B cell (primary cell): ENCODE results near the gene ETNPPL. TPM values are rescaled to one million over a fixed set of nuclear protein-coding genes. Genes with fewer than 3 reads are reported as not detected.

Experiments used
- ATAC-seq: fragments of 200-7000 bp; cut with Tn5 transposase; one replicate; pipeline ENCODE4 v1.10.0; 2021; ENCODE audit warnings: low read depth, mild to moderate bottlenecking, moderate number of reproducible peaks, moderate library complexity
- CTCF ChIA-PET: fragments of 350-600 bp; sonication (Branson Sonifier 250); formaldehyde crosslinking; loops from one replicate; lab custom pipeline; 2021; ENCODE audit warnings: antibody characterized with exemption, inconsistent platforms; lab: Charles Lee
- POLR2A ChIA-PET: fragments of 350-600 bp; sonication (Branson Sonifier 250); formaldehyde crosslinking; loops from one replicate; lab custom pipeline; 2021; ENCODE audit warnings: antibody characterized with exemption; lab: Charles Lee
- DNase-seq: peaks from one replicate; pipeline ENCODE4 v3.0.0; 2013
- H2AFZ ChIP-seq: 2 replicates; pipeline ENCODE4 v1.6.1; 2012; ENCODE audit warnings: mild to moderate bottlenecking, low read depth, low read length; ENCODE audit not compliant: insufficient read depth, poor library complexity, severe bottlenecking
- H3K27ac ChIP-seq, 2 donors: 1 replicate in 1 of 2; 2 replicates in 1 of 2; pipeline ENCODE4 v1.5.1; 2012 to 2013; ENCODE audit warnings: low read length in 2 of 2, mild to moderate bottlenecking in 2 of 2, moderate library complexity in 1 of 2
- H3K27me3 ChIP-seq, 4 experiments: fragments of 200-600 bp in 1 of 4; sonication (generic) in 1 of 4; replicated peaks in 1 of 4; 1 replicate in 2 of 4; 2 replicates in 2 of 4; pipeline versions ENCODE4 v1.6.1 to v1.7.0; 2013 to 2016; ENCODE audit warnings: low read length in 3 of 4, mild to moderate bottlenecking in 2 of 4, mixed read lengths in 1 of 4, moderate library complexity in 1 of 4; ENCODE audit not compliant: insufficient read depth in 4 of 4, control insufficient read depth in 3 of 4; ENCODE audit errors: control extremely low read depth in 1 of 4
- H3K36me3 ChIP-seq, 2 experiments: replicated peaks in 1 of 2; 1 replicate in 1 of 2; 2 replicates in 1 of 2; pipeline versions ENCODE4 v1.6.1 to v1.7.1; 2013; ENCODE audit warnings: low read length in 1 of 2; ENCODE audit not compliant: insufficient read depth in 2 of 2, control insufficient read depth in 1 of 2; ENCODE audit errors: control extremely low read depth in 1 of 2, extremely low read depth in 1 of 2
- H3K4me1 ChIP-seq, 2 donors: fragments of 200-600 bp in 1 of 2; sonication (generic) in 1 of 2; 1 replicate in 1 of 2; 2 replicates in 1 of 2; pipeline versions ENCODE4 v1.5.1 to v1.6.1; 2013 to 2017; ENCODE audit warnings: low read length in 2 of 2; ENCODE audit not compliant: control insufficient read depth in 2 of 2, insufficient read depth in 2 of 2
- H3K4me2 ChIP-seq: replicated peaks from 2 replicates; pipeline ENCODE3; 2012; ENCODE audit warnings: mild to moderate bottlenecking, low read depth, low read length; ENCODE audit not compliant: poor library complexity, severe bottlenecking
- H3K4me3 ChIP-seq, 5 experiments: fragments of 200-600 bp in 1 of 5; sonication (generic) in 1 of 5; 1 replicate in 3 of 5; 2 replicates in 2 of 5; pipeline versions ENCODE4 v1.5.1 to v1.7.0; 2011 to 2016; ENCODE audit warnings: low read length in 4 of 5, mild to moderate bottlenecking in 4 of 5, low read depth in 2 of 5, control low read depth in 1 of 5, moderate library complexity in 1 of 5; ENCODE audit not compliant: insufficient read depth in 1 of 5; ENCODE audit errors: control extremely low read depth in 1 of 5, extremely low read depth in 1 of 5
- H3K79me2 ChIP-seq: fragments of 200-600 bp; sonication (generic); one replicate; pipeline ENCODE4 v1.6.0; 2016; ENCODE audit warnings: low read length; ENCODE audit not compliant: control insufficient read depth, insufficient read depth
- H3K9ac ChIP-seq: fragments of 200-600 bp; sonication (generic); 2 replicates; pipeline ENCODE4 v1.6.1; 2017; ENCODE audit warnings: mild to moderate bottlenecking, low read length, moderate library complexity
- H3K9me3 ChIP-seq, 3 donors: one replicate each; pipeline versions ENCODE4 v1.6.1 to v1.7.1; 2013; ENCODE audit warnings: low read length in 2 of 3; ENCODE audit not compliant: control insufficient read depth in 2 of 3, insufficient read depth in 1 of 3; ENCODE audit errors: control extremely low read depth in 1 of 3
- H4K20me1 ChIP-seq: 2 replicates; pipeline ENCODE4 v1.6.0; 2012; ENCODE audit warnings: mild to moderate bottlenecking, low read length; ENCODE audit not compliant: insufficient read depth, control insufficient read depth, poor library complexity, severe bottlenecking
- H3K27ac Mint-ChIP-seq: one replicate; pipeline ENCODE4 v1.8.0; 2021; ENCODE audit warnings: mixed read lengths
- H3K27me3 Mint-ChIP-seq: one replicate; pipeline ENCODE4 v1.8.0; 2021; ENCODE audit warnings: mixed read lengths
- H3K4me1 Mint-ChIP-seq: one replicate; pipeline ENCODE4 v1.8.0; 2021; ENCODE audit warnings: mixed read lengths
- H3K4me3 Mint-ChIP-seq: one replicate; pipeline ENCODE4 v1.8.0; 2021; ENCODE audit warnings: mixed read lengths
- H3K9me3 Mint-ChIP-seq: one replicate; pipeline ENCODE4 v1.8.0; 2022; ENCODE audit warnings: mixed read lengths; ENCODE audit not compliant: insufficient read depth
- EZH2 ChIP-seq: IDR thresholded peaks from 2 replicates; pipeline ENCODE4 v1.6.1; 2012; ENCODE audit warnings: borderline replicate concordance, low read depth, mild to moderate bottlenecking, moderate library complexity, low read length; ENCODE audit not compliant: insufficient read depth, poor library complexity, severe bottlenecking
- WGBS: methylation state at CpG from one replicate; pipeline ENCODE4 v1.1.5; 2013; ENCODE audit warnings: missing lambda C conversion rate; ENCODE audit not compliant: insufficient coverage; 5-methylcytosine and 5-hydroxymethylcytosine counted together
- intact Hi-C: fragments of 100-400 bp; cut with micrococcal nuclease; formaldehyde crosslinking; loops from one replicate; pipeline ENCODE4 v1.10.0; 2022
- polyA plus RNA-seq: library from polyadenylated mRNA; depleted of rRNA; stranded (reverse); fragments of >200 nt; gene quantifications from 2 replicates; pipeline ENCODE4 v1.2.3, GENCODE V29; 2012
- total RNA-seq, 2 donors: library from RNA; stranded (reverse); fragments of 120-200 nt in 1 of 2; gene quantifications; 1 replicate in 1 of 2; 2 replicates in 1 of 2; pipeline versions ENCODE4 v1.2.3 to v1.2.4, GENCODE V29; 2013 to 2022
- TF ChIP-seq, protein P1 (sequence below): fragments of 200-600 bp; IDR thresholded peaks from one replicate; pipeline ENCODE4 v1.8.0; 2022; ENCODE audit warnings: antibody characterized with exemption, mild to moderate bottlenecking

The ETNPPL gene
- total and polyA plus RNA-seq, 2 donors (not counting 1 experiment from before 2014, with no cell fraction given): not detected

DNA sequence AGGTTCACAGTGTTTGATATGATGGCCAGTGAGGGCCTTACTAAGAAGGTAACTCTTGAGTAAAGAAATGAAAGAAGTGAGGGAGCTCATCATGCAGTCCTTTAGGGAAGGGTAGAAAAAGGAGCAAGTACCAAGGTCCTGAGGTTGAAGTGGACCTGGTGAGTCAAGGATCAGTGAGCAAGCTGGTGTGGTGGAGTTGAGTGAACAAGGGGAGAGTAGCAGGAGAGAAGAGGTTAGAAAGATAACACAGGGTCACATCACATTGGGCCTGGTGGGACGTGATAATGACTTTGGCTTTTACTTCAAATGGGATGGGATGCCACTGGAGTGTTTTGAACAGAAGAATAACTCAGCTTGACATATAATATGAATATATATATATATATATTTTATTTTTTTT, 67.8 kb downstream of the ETNPPL start:
- H3K4me2 ChIP-seq: no peak overlapping the region
- H3K4me1 Mint-ChIP-seq: no peaks in the 10 kb centered on the region
- no peak for DNase-seq
- H3K4me3 Mint-ChIP-seq: no peak overlapping the region
- no peaks in the 10 kb centered on the region for H3K4me1 ChIP-seq
- POLR2A ChIA-PET: no interaction called here
- no peaks in the 10 kb centered on the region for H3K9me3 ChIP-seq
- ATAC-seq: no peak
- no peaks in the 10 kb centered on the region for H4K20me1 ChIP-seq
- no peaks in the 10 kb centered on the region for H3K79me2 ChIP-seq
- H3K27me3 Mint-ChIP-seq: no peaks in the 10 kb centered on the region
- no peak overlapping the region for H3K27ac Mint-ChIP-seq
- no peak overlapping the region for H2AFZ ChIP-seq
- no peak for TF ChIP-seq EZH2
- TF ChIP-seq, protein P1, sequence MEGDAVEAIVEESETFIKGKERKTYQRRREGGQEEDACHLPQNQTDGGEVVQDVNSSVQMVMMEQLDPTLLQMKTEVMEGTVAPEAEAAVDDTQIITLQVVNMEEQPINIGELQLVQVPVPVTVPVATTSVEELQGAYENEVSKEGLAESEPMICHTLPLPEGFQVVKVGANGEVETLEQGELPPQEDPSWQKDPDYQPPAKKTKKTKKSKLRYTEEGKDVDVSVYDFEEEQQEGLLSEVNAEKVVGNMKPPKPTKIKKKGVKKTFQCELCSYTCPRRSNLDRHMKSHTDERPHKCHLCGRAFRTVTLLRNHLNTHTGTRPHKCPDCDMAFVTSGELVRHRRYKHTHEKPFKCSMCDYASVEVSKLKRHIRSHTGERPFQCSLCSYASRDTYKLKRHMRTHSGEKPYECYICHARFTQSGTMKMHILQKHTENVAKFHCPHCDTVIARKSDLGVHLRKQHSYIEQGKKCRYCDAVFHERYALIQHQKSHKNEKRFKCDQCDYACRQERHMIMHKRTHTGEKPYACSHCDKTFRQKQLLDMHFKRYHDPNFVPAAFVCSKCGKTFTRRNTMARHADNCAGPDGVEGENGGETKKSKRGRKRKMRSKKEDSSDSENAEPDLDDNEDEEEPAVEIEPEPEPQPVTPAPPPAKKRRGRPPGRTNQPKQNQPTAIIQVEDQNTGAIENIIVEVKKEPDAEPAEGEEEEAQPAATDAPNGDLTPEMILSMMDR: no peak
- no peak overlapping the region for H3K4me3 ChIP-seq
- no peaks in the 10 kb centered on the region for H3K9me3 Mint-ChIP-seq
- no peaks in the 10 kb centered on the region for H3K36me3 ChIP-seq
- H3K27me3 ChIP-seq: no peaks in the 10 kb centered on the region
- CTCF ChIA-PET: no interaction called here
- no peak overlapping the region for H3K27ac ChIP-seq
- no CpG with 5 or more reads among the region's 1 CpG for WGBS
- intact Hi-C loops: no loop called here
- no peak overlapping the region for H3K9ac ChIP-seq

- no peaks in the 10 kb centered on the region for H3K27me3 ChIP-seq
- H3K79me2 ChIP-seq: no peaks in the 10 kb centered on the region
- no peak overlapping the region for H3K27ac ChIP-seq
- no peak overlapping the region for H3K4me2 ChIP-seq
- POLR2A ChIA-PET: no interaction called here
- no peak for DNase-seq
- no peaks in the 10 kb centered on the region for H3K4me1 ChIP-seq
- intact Hi-C loops: no loop called here
- TF ChIP-seq, protein P1: no peak
- no peak for TF ChIP-seq EZH2
- no peak for ATAC-seq
- Mint-ChIP-seq H3K4me1 (no peaks in the 10 kb centered on the region), H3K27me3 (no peaks in the 10 kb centered on the region), H3K9me3 (no peaks in the 10 kb centered on the region), H3K27ac (no peak overlapping the region), H3K4me3 (no peak overlapping the region)
- 91% methylated on average over 2 of the region's 3 CpGs for WGBS
- H3K36me3 ChIP-seq: no peaks in the 10 kb centered on the region
- no peaks in the 10 kb centered on the region for H4K20me1 ChIP-seq
- no peak overlapping the region for H3K4me3 ChIP-seq
- H3K9me3 ChIP-seq: no peaks in the 10 kb centered on the region
- H2AFZ ChIP-seq: no peak overlapping the region
- H3K9ac ChIP-seq: no peak overlapping the region
- CTCF ChIA-PET: no interaction called here
Observed at GRCh38 chr4:108694423-108694822, 68.4 kb downstream of the ETNPPL start.
